H9 (cell line): ENCODE measurements around the gene ALDH1A1. TPM values are rescaled to one million over a fixed set of nuclear protein-coding genes. Genes with fewer than 3 reads are reported as not detected.
A peak's percentile ranks its signal among the peaks of the same experiment; 100 is the strongest.

Source experiments
- DNase-seq: peaks from one replicate; pipeline ENCODE4 v3.0.0-alpha.2; 2017
- H2AFZ ChIP-seq: one replicate; pipeline ENCODE4 v1.6.1; 2013; ENCODE audit warnings: mild to moderate bottlenecking, low read length, control low read depth, moderate library complexity
- H2AK5ac ChIP-seq: 2 replicates; pipeline ENCODE4 v1.6.1; 2013; ENCODE audit warnings: low read length, control low read depth, mixed read lengths; ENCODE audit not compliant: insufficient read length
- H2BK120ac ChIP-seq: one replicate; pipeline ENCODE4 v1.6.1; 2013; ENCODE audit warnings: low read depth, mild to moderate bottlenecking, low read length, control low read depth, inconsistent platforms; ENCODE audit not compliant: poor library complexity, severe bottlenecking
- H2BK12ac ChIP-seq: 2 replicates; pipeline ENCODE4 v1.6.1; 2013; ENCODE audit warnings: low read length, control low read depth, mixed read lengths, low read depth; ENCODE audit not compliant: insufficient read length
- H2BK15ac ChIP-seq: 2 replicates; pipeline ENCODE4 v1.6.1; 2013; ENCODE audit warnings: low read depth, low read length, control low read depth
- H2BK20ac ChIP-seq: one replicate; pipeline ENCODE4 v1.6.1; 2013; ENCODE audit warnings: low read depth, mild to moderate bottlenecking, low read length, control low read depth, inconsistent platforms; ENCODE audit not compliant: poor library complexity, severe bottlenecking
- H2BK5ac ChIP-seq: 2 replicates; pipeline ENCODE4 v1.6.1; 2013; ENCODE audit warnings: low read length, control low read depth, mixed read lengths; ENCODE audit not compliant: insufficient read length
- H3K14ac ChIP-seq: 2 replicates; pipeline ENCODE4 v1.6.1; 2013; ENCODE audit warnings: low read length, control low read depth; ENCODE audit not compliant: insufficient read depth
- H3K18ac ChIP-seq: 2 replicates; pipeline ENCODE4 v1.6.1; 2013; ENCODE audit warnings: low read depth, mild to moderate bottlenecking, mixed read lengths, low read length, control low read depth; ENCODE audit not compliant: insufficient read length
- H3K23ac ChIP-seq: 2 replicates; pipeline ENCODE4 v1.6.1; 2013; ENCODE audit warnings: low read length, control low read depth, mixed read lengths, low read depth; ENCODE audit not compliant: insufficient read length
- H3K23me2 ChIP-seq: 2 replicates; pipeline ENCODE4 v1.6.1; 2013; ENCODE audit warnings: low read depth, mild to moderate bottlenecking, mixed read lengths, low read length, control low read depth; ENCODE audit not compliant: insufficient read length, poor library complexity, severe bottlenecking
- H3K27ac ChIP-seq: 2 replicates; pipeline ENCODE4 v1.5.1; 2013; ENCODE audit warnings: low read length, control low read depth, mixed read lengths, low read depth; ENCODE audit not compliant: insufficient read length
- H3K27me3 ChIP-seq: 2 replicates; pipeline ENCODE4 v1.6.1; 2013; ENCODE audit warnings: low read length, control low read depth, inconsistent platforms; ENCODE audit not compliant: insufficient read depth
- H3K4ac ChIP-seq: 2 replicates; pipeline ENCODE4 v1.6.1; 2013; ENCODE audit warnings: low read depth, mild to moderate bottlenecking, control low read depth, inconsistent platforms, low read length, moderate library complexity
- H3K4me1 ChIP-seq: 2 replicates; pipeline ENCODE4 v1.6.1; 2013; ENCODE audit warnings: low read length, control low read depth, inconsistent platforms; ENCODE audit not compliant: insufficient read depth
- H3K4me2 ChIP-seq: 2 replicates; pipeline ENCODE4 v1.6.1; 2013; ENCODE audit warnings: low read length, control low read depth, mixed read lengths; ENCODE audit not compliant: insufficient read length, insufficient read depth
- H3K56ac ChIP-seq: 2 replicates; pipeline ENCODE4 v1.6.1; 2013; ENCODE audit warnings: low read depth, mild to moderate bottlenecking, mixed read lengths, low read length, control low read depth; ENCODE audit not compliant: insufficient read length
- H3K79me1 ChIP-seq: 2 replicates; pipeline ENCODE4 v1.6.1; 2013; ENCODE audit warnings: low read depth, mild to moderate bottlenecking, moderate library complexity, low read length, control low read depth, inconsistent platforms; ENCODE audit not compliant: insufficient read depth, poor library complexity, severe bottlenecking
- H3K79me2 ChIP-seq: 2 replicates; pipeline ENCODE4 v1.6.1; 2013; ENCODE audit warnings: low read length, control low read depth, inconsistent platforms; ENCODE audit not compliant: insufficient read depth
- H3K9ac ChIP-seq: 2 replicates; pipeline ENCODE4 v1.6.1; 2013; ENCODE audit warnings: low read length, control low read depth, mixed read lengths; ENCODE audit not compliant: insufficient read length; ENCODE audit errors: extremely low read depth
- H3K9me3 ChIP-seq: one replicate; pipeline ENCODE4 v1.6.1; 2013; ENCODE audit warnings: low read depth, low read length, inconsistent platforms; ENCODE audit not compliant: control insufficient read depth
- H3T11ph ChIP-seq: one replicate; pipeline ENCODE4 v1.6.1; 2013; ENCODE audit warnings: mild to moderate bottlenecking, low read length, control low read depth, inconsistent platforms
- H4K20me1 ChIP-seq: one replicate; pipeline ENCODE4 v1.6.1; 2013; ENCODE audit not compliant: control insufficient read depth, insufficient read length, insufficient read depth
- H4K5ac ChIP-seq: 2 replicates; pipeline ENCODE4 v1.6.1; 2013; ENCODE audit warnings: low read depth, mild to moderate bottlenecking, mixed read lengths, low read length, control low read depth; ENCODE audit not compliant: insufficient read length
- H4K8ac ChIP-seq: replicated peaks from 2 replicates; pipeline ENCODE4 v1.6.1; 2013; ENCODE audit warnings: low read length, control low read depth, mixed read lengths, low read depth; ENCODE audit not compliant: insufficient read length
- H4K91ac ChIP-seq: 2 replicates; pipeline ENCODE4 v1.6.1; 2013; ENCODE audit warnings: low read depth, mild to moderate bottlenecking, moderate library complexity, mixed read lengths, low read length, control low read depth; ENCODE audit not compliant: insufficient read length
- H3K27ac Mint-ChIP-seq, 3 experiments: 2 replicates in 2 of 3; 3 replicates in 1 of 3; pipeline ENCODE4 v1.8.0; 2020 to 2021; ENCODE audit warnings: mixed read lengths in 3 of 3, mild to moderate bottlenecking in 1 of 3, moderate library complexity in 1 of 3
- H3K27me3 Mint-ChIP-seq: 2 replicates; pipeline ENCODE4 v1.8.0; 2021; ENCODE audit warnings: low read depth, mild to moderate bottlenecking, moderate library complexity, mixed read lengths
- H3K36me3 Mint-ChIP-seq, 3 experiments: 2 replicates in 2 of 3; 3 replicates in 1 of 3; pipeline ENCODE4 v1.8.0; 2020 to 2021; ENCODE audit warnings: low read depth in 3 of 3, mixed read lengths in 3 of 3; ENCODE audit not compliant: insufficient read depth in 1 of 3
- H3K4me1 Mint-ChIP-seq, 2 experiments: 2 replicates each; pipeline ENCODE4 v1.8.0; 2020; ENCODE audit warnings: mixed read lengths in 2 of 2
- H3K4me3 Mint-ChIP-seq, 2 experiments: 2 replicates in 1 of 2; 3 replicates in 1 of 2; pipeline ENCODE4 v1.8.0; 2020 to 2021; ENCODE audit warnings: mild to moderate bottlenecking in 2 of 2, mixed read lengths in 2 of 2, moderate library complexity in 1 of 2
- H3K9me3 Mint-ChIP-seq, 2 experiments: 2 replicates in 1 of 2; 3 replicates in 1 of 2; pipeline ENCODE4 v1.8.0; 2020; ENCODE audit warnings: mild to moderate bottlenecking in 2 of 2, mixed read lengths in 2 of 2, moderate library complexity in 1 of 2
- WGBS: extraction: QIAGEN DNeasy Blood & Tissue Kit; methylation state at CpG from one replicate; pipeline ENCODE4 v1.1.7; 2013; ENCODE audit warnings: missing lambda C conversion rate, low lambda C conversion rate, mixed read lengths; ENCODE audit not compliant: insufficient read length; ENCODE audit errors: extremely low coverage; 5-methylcytosine and 5-hydroxymethylcytosine counted together
- total RNA-seq: library from RNA; stranded (reverse); gene quantifications from 2 replicates; pipeline ENCODE4 v1.2.1, GENCODE V29; 2021
- TF ChIP-seq, protein P1 (sequence below): fragments of 200-600 bp; sonication (generic); conservative IDR thresholded peaks from 3 replicates; pipeline ENCODE4 v1.8.0; 2021; ENCODE audit warnings: antibody characterized with exemption, mild to moderate bottlenecking

The ALDH1A1 gene
- total RNA-seq, 1 experiment from 2014 or later = 1.1 TPM

DNA sequence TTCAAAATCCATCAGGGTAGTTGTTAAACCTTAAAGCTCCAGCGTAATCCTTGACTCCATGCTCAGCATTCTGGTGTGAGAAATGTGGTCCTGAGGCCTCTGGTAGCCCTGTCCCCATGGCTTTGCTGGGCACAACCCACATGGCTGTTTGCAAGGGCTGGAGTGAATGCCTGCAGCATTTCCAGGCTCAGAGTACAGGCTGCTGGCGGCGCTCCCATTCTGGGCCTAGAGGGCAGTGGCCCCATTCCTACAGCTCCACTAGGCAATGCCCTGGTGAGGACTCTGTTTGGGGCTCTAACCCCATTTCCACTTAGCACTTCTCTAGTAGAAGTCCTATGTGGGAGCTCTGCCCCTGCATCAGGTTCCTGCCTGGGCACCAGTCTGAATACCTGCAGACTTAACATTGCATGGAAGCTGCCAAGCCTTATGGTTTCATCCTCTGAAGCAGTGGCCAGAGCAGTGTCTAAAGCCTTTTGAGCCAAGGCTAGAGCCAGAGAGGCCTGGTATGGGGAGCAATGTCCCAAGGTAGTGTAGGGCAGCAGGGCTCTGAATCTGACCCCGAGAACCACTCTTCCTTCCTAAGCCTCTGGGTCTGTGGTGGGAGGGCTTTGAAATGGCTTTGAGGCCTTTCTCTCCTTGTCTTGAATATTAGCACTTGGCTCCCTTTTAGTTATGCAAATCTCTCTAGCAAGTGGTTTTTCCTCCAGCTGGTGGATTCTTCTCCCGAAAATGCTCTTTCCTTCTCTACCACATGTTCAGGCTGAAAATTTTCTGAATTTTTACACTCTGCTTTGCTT lies 5.8 kb upstream of the ALDH1A1 start:
- Histone ChIP-seq H4K8ac (no peak overlapping the region), H3K9ac (no peak overlapping the region), H3K4me1 (no peaks in the 10 kb centered on the region), H3K4me2 (no peak overlapping the region), H3T11ph (no peak overlapping the region), H2AK5ac (no peak overlapping the region), H3K27me3 (no peaks in the 10 kb centered on the region), H3K14ac (no peak overlapping the region), H4K20me1 (no peaks in the 10 kb centered on the region), H2BK15ac (no peak overlapping the region), H3K4ac (no peak overlapping the region), H2AFZ (no peak overlapping the region), H3K79me2 (no peaks in the 10 kb centered on the region), H2BK5ac (no peak overlapping the region), H3K18ac (no peak overlapping the region), H2BK12ac (no peak overlapping the region), H4K91ac (no peak overlapping the region), H3K56ac (no peak overlapping the region), H3K27ac (no peak overlapping the region), H3K9me3 (peaks cover 5% of the 10 kb centered on the region), H3K23me2 (no peaks in the 10 kb centered on the region), H2BK20ac (no peak overlapping the region), H2BK120ac (no peak overlapping the region), H3K23ac (no peak overlapping the region), H4K5ac (no peak overlapping the region), H3K79me1 (no peaks in the 10 kb centered on the region)
- H3K27me3 Mint-ChIP-seq = no peaks in the 10 kb centered on the region
- peaks cover 8 to 22% (median 16%) of the 10 kb centered on the region in 3 experiments; a peak in 5 of 7 replicates for H3K36me3 Mint-ChIP-seq
- H3K4me1 Mint-ChIP-seq = peaks cover 9 to 12% of the 10 kb centered on the region in 2 experiments
- no peak overlapping the region for H3K4me3 Mint-ChIP-seq
- DNase-seq = peak; percentile 43
- peaks cover 17 to 19% of the 10 kb centered on the region in 2 experiments for H3K9me3 Mint-ChIP-seq
- peak overlapping the region in 2 of 3 experiments; percentile 1 to 17; a peak in 3 of 7 replicates for H3K27ac Mint-ChIP-seq
- TF ChIP-seq, protein P1, sequence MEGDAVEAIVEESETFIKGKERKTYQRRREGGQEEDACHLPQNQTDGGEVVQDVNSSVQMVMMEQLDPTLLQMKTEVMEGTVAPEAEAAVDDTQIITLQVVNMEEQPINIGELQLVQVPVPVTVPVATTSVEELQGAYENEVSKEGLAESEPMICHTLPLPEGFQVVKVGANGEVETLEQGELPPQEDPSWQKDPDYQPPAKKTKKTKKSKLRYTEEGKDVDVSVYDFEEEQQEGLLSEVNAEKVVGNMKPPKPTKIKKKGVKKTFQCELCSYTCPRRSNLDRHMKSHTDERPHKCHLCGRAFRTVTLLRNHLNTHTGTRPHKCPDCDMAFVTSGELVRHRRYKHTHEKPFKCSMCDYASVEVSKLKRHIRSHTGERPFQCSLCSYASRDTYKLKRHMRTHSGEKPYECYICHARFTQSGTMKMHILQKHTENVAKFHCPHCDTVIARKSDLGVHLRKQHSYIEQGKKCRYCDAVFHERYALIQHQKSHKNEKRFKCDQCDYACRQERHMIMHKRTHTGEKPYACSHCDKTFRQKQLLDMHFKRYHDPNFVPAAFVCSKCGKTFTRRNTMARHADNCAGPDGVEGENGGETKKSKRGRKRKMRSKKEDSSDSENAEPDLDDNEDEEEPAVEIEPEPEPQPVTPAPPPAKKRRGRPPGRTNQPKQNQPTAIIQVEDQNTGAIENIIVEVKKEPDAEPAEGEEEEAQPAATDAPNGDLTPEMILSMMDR = no peak
- no CpG with 5 or more reads among the region's 5 CpGs for WGBS
